ENCODE data around the gene TAF11.
"Not testable (repeated sequence)": the region's sequence is repeated elsewhere in the genome, so short reads cannot be mapped to it uniquely, and the experiment has no call there.

Gene TAF11

GRCh38 chr6:34904990-34905613, 17.3 kb upstream of the TAF11 start:
- no peak for DNase-seq

GRCh38 chr6:34901930-34902329, 14.1 kb upstream of the TAF11 start:
- DNase-seq, result no peak

GRCh38 chr6:34900321-34901031, 12.6 kb upstream of the TAF11 start:
- DNase-seq, result no peak

GRCh38 chr6:34899748-34900147, 11.9 kb upstream of the TAF11 start:
- DNase-seq, result not testable (repeated sequence)

GRCh38 chr6:34897716-34898115, 9.9 kb upstream of the TAF11 start:
- no peak for DNase-seq

- no peak for DNase-seq
These were observed 9.3 kb upstream of the TAF11 start for GRCh38 chr6:34897130-34897529.

- no peak for DNase-seq
These were observed 6.9 kb upstream of the TAF11 start for GRCh38 chr6:34894693-34895092.

GRCh38 chr6:34891296-34891695, 3.5 kb upstream of the TAF11 start:
- DNase-seq, result no peak

- DNase-seq, result no peak
These were observed 2.7 kb upstream of the TAF11 start for GRCh38 chr6:34890533-34890925.

- peak; percentile 12 to 89 (median 78) for DNase-seq
These were observed 1.2 kb upstream of the TAF11 start, which contains the start of gene ANKS1A for GRCh38 chr6:34888874-34889555. ANKS1A (plus strand) TSS chr6:34889255; CDS start chr6:34889403, 148 bp downstream.

GRCh38 chr6:34888514-34888856, 643 bp upstream of the TAF11 start:
- no peak for DNase-seq

GRCh38 chr6:34885837-34886236, 2.0 kb downstream of the TAF11 start:
- not testable (repeated sequence) for DNase-seq

GRCh38 chr6:34884996-34885395, 2.8 kb downstream of the TAF11 start:
- no peak for DNase-seq

- not testable (repeated sequence) for DNase-seq
These were observed 3.8 kb downstream of the TAF11 start for GRCh38 chr6:34884073-34884472.

- DNase-seq, result no peak
These were observed 9.9 kb downstream of the TAF11 start for GRCh38 chr6:34877869-34878485.

- DNase-seq, result no peak
These were observed 10.6 kb downstream of the TAF11 start for GRCh38 chr6:34877259-34877658.

- DNase-seq, result no peak
These were observed 11.4 kb downstream of the TAF11 start for GRCh38 chr6:34876472-34876871.

- no peak for DNase-seq
These were observed 12.3 kb downstream of the TAF11 start for GRCh38 chr6:34875292-34876213.

GRCh38 chr6:34872332-34872731, 15.5 kb downstream of the TAF11 start:
- DNase-seq, result no peak

- no peak for DNase-seq
These were observed 16.0 kb downstream of the TAF11 start for GRCh38 chr6:34871853-34872252.

- no peak for DNase-seq
These were observed 20.4 kb downstream of the TAF11 start for GRCh38 chr6:34867484-34867883.

Data from anterior cingulate cortex (tissue), 58 donors.